NCI-H526 treated with DMSO at 0.1 percent for 48 hours (cell line): ENCODE data around the gene TCF19.
"Not testable (repeated sequence)": the region's sequence is repeated elsewhere in the genome, so short reads cannot be mapped to it uniquely, and the experiment has no call there.

Source experiments
- DNase-seq: peaks from one replicate; lab custom pipeline; 2025; lab: John Stamatoyannopoulos, UW

Gene TCF19

GRCh38 chr6:31162463-31163165 is 4.2 kb downstream of the TCF19 start:
- DNase-seq, result no peak

- no peak for DNase-seq
These were observed 5.5 kb downstream of the TCF19 start for GRCh38 chr6:31163922-31164321.

GRCh38 chr6:31164475-31165063 is 6.2 kb downstream of the TCF19 start:
- DNase-seq, result not testable (repeated sequence)

GRCh38 chr6:31165064-31165832 is 6.9 kb downstream of the TCF19 start:
- peak; percentile 27 for DNase-seq

GRCh38 chr6:31165986-31166385 is 7.6 kb downstream of the TCF19 start:
- DNase-seq, result no peak

- DNase-seq, result no peak
These were observed 10.2 kb downstream of the TCF19 start for GRCh38 chr6:31168606-31169005.

GRCh38 chr6:31169123-31169857 is 10.9 kb downstream of the TCF19 start:
- no peak for DNase-seq

- DNase-seq, result not testable (repeated sequence)
These were observed 11.6 kb downstream of the TCF19 start for GRCh38 chr6:31169858-31170599.

GRCh38 chr6:31170600-31170881 is 12.2 kb downstream of the TCF19 start, which contains the start of gene POU5F1:
Gene POU5F1, minus strand, starts transcription at chr6:31170682. Its CDS starts 62 bp downstream, at chr6:31170620.
- DNase-seq, result no peak

GRCh38 chr6:31170987-31171671 is 12.7 kb downstream of the TCF19 start:
- no peak for DNase-seq

GRCh38 chr6:31171931-31172905 is 13.8 kb downstream of the TCF19 start:
- DNase-seq, result no peak

GRCh38 chr6:31172973-31173384 is 14.6 kb downstream of the TCF19 start:
- DNase-seq, result no peak

GRCh38 chr6:31173406-31173805 is 15.0 kb downstream of the TCF19 start:
- no peak for DNase-seq

- no peak for DNase-seq
These were observed 16.0 kb downstream of the TCF19 start for GRCh38 chr6:31174378-31174777.

- DNase-seq, result no peak
These were observed 17.6 kb downstream of the TCF19 start for GRCh38 chr6:31175971-31176370.

- DNase-seq, result no peak
These were observed 20.0 kb downstream of the TCF19 start for GRCh38 chr6:31178143-31179041.

- no peak for DNase-seq
These were observed 20.6 kb downstream of the TCF19 start for GRCh38 chr6:31179042-31179386.

- DNase-seq, result no peak
These were observed 21.5 kb downstream of the TCF19 start for GRCh38 chr6:31179896-31180295.

GRCh38 chr6:31180500-31180899 is 22.1 kb downstream of the TCF19 start:
- DNase-seq, result no peak
